ENCODE data around the gene HIP1R.

HIP1R gene

DNA sequence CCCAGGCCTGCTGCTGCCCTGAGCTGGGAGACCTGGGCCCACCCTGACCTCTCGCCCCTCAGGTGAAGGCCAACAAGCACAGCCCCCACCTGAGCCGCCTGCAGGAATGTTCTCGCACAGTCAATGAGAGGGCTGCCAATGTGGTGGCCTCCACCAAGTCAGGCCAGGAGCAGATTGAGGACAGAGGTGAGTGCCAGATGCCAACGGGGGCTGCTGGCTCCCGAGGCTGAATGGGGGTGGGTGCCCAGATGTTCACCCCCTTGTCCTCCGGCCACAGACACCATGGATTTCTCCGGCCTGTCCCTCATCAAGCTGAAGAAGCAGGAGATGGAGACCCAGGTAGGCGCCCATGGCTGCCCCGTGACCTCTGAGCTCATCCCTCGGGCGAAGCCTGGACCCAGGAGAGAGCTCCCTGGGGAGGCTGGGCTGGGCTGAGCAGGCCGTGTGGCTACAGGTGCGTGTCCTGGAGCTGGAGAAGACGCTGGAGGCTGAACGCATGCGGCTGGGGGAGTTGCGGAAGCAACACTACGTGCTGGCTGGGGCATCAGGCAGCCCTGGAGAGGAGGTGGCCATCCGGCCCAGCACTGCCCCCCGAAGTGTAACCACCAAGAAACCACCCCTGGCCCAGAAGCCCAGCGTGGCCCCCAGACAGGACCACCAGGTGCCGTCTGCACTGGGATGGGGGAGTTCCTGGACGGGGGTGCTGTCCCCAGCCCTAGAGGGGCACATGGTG lies 25.8 kb downstream of the HIP1R start:
- DNase-seq = no peak

DNA sequence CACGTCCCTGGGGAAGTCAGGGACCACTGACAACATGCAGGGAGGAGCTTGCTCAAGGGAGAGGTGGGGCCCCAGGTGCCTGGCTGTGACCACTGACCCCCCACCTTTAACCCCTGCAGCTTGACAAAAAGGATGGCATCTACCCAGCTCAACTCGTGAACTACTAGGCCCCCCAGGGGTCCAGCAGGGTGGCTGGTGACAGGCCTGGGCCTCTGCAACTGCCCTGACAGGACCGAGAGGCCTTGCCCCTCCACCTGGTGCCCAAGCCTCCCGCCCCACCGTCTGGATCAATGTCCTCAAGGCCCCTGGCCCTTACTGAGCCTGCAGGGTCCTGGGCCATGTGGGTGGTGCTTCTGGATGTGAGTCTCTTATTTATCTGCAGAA lies 26.3 kb downstream of the HIP1R start:
- no peak for DNase-seq

DNA sequence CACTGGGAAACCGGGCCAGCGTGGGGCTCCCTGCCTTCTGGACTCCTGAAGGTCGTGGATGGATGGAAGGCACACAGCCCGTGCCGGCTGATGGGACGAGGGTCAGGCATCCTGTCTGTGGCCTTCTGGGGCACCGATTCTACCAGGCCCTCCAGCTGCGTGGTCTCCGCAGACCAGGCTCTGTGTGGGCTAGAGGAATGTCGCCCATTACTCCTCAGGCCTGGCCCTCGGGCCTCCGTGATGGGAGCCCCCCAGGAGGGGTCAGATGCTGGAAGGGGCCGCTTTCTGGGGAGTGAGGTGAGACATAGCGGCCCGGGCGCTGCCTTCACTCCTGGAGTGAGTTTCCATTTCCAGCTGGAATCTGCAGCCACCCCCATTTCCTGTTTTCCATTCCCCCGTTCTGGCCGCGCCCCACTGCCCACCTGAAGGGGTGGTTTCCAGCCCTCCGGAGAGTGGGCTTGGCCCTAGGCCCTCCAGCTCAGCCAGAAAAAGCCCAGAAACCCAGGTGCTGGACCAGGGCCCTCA lies 26.9 kb downstream of the HIP1R start:
- no peak for DNase-seq

- DNase-seq = no peak
These were observed 27.8 kb downstream of the HIP1R start for GRCh38 chr12:122862872-122863701.

- DNase-seq = no peak
These were observed 29.6 kb downstream of the HIP1R start for GRCh38 chr12:122864894-122865253.

GRCh38 chr12:122865268-122866231 lies 30.3 kb downstream of the HIP1R start:
- no peak for DNase-seq

DNA sequence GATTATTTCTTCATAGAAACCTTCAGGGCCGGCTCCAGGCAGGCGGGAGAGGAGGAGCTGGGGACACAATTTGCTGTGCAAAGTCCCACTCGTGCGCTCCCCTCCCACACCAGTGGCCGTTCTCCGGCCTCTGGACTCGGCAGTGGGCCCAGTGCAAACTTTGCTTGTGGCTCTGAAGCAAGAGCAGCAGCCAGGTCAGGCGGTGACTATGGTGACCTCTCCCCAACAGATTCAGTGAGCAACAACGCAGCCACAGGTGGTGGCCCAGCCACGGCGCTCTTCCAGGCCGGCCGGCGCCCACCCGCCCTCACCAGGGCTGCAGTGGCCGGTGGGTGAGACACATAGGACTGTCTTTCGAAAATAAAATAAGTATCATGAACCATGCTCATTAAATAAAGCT lies 31.1 kb downstream of the HIP1R start:
- DNase-seq = no peak

DNA sequence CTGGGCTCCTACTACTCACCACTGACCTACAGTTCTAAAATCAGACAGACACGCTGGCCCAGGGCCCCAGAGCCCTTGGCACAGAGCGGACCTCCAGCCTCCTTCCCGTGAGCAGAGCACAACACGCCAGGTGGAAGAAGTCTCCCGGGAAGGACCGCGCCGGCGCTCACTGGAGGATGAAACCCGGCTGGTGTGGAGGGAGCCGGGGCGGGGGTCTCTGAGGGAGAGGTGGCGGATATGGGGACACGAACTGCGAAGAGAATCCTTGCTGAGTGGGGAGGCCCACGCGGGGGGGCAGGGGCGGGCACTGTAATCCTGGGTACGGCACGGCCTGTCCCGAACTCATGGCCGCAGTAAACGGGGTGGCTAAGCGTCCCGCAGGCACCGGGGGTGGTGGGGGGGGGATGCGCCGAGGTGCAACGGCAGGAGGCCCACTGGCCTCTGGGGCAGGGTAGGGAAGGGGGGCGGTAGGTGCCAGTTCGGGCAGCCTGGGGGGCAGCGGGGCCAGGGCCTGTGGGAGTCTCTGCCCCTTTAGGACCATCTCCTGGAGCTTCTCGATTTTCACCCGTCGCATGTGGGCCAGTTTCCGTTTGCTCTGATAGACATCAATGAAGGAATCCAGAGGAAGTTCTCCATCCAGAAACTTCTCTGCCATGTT lies 31.8 kb downstream of the HIP1R start:
- no peak for DNase-seq

DNA sequence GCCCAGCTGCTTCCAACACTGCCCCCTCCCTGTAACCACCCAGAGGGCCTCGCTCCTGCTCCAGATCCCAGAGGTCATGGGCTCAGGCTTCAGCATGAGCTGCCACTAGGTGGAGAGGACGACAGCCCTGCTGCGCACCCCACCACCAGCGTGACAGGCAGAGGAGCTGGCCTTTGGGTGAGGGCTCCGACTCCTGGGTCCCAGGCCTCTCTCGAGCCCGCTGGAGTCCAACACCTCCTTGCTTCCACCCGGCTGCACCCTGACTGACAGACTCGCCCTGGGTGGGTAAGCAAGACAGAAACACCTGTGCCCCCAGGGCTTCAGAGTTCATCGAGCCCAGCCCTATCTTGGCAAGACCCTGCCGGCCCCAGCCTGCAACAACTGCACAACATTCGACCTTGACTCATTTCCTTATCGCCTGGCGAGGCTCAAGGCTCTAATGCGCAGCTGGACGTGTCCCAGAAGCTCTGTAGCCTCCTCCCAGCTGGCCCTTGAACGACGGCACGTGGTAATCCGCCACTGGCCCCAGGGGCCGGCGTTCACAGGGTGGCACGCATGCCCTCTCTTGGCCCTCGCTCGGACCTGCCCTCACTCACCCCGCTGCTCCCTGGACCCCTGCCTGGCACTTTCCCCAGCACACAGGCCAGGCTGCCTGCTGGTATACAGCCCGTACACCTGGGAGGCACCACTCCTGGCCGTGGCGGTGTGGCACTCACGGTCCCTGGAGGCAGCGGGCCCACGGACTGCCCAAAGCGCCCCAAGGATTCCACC lies 32.6 kb downstream of the HIP1R start:
- DNase-seq = no peak

DNA sequence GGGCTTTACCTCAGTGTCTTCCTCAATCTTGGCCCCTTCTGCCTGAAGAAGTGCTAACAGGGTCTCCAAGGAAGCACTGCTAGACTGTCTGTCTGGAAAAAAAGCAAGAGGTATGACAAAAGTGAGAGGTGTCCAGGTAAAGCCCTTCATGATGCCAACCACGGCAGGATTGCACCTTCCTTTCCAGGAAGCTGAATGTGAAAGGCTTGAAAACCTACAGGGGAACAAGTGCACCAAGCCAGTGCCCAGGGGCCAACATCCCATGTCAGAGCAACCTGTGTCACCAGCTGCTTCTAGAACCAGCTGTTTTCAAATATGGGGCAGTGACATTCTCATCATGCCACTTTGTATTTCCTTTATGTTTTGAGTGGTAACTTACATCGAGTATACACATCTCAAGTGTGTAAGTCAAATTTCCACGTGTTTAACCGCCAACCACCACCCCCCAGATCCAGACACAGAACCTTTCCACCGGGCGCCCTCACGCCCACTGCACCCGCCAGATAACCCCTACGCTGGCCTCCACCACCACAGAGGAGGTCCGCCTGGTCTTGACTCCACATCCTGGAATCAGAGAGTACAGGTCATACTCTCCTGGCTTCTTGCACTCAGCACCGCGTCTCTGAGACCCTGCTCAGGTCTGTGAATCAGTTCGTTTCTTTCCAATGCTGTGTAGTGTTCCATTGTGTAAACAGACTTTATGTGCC lies 33.4 kb downstream of the HIP1R start:
- no peak for DNase-seq

DNA sequence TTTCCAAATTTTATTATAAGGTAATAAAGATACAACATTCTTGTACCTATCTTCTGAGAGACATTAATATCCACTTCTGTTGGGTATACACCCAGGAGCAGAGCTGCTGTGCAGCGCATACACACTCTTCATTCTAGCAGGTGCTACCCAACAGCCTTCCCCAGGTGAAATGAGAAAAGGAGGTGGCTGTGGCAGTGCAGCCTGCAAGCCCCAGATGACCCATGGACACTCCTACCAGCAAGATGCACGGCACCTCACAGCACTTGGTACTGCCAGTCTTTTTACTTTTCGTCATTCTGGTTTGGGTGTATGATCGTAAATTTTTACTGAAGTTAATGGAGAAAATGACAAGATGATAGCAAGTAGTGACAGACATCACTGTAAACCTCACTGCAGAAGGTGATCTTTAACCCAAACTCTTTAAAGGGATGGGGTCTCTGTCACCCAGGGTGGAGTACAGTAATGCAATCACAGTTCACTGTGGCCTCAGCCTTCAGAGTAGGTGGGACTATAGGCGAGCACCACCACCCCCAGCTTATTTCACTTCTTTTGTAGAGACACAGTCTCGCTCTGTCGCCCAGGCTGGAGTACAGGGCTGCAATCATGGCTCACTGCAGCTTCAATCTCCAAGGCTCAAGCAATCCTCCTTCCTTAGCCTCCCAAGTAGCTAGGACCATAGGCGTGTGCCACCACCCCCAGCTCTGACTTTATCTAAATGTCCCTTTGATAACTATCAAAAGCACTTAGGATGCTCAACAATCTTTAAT lies 34.1 kb downstream of the HIP1R start:
- no peak for DNase-seq

GRCh38 chr12:122870163-122870842 lies 35.0 kb downstream of the HIP1R start:
- DNase-seq = no peak

GRCh38 chr12:122870867-122871664 lies 35.8 kb downstream of the HIP1R start:
- no peak for DNase-seq

GRCh38 chr12:122871851-122872780 lies 36.9 kb downstream of the HIP1R start:
- peak; percentile 80 for DNase-seq

DNA sequence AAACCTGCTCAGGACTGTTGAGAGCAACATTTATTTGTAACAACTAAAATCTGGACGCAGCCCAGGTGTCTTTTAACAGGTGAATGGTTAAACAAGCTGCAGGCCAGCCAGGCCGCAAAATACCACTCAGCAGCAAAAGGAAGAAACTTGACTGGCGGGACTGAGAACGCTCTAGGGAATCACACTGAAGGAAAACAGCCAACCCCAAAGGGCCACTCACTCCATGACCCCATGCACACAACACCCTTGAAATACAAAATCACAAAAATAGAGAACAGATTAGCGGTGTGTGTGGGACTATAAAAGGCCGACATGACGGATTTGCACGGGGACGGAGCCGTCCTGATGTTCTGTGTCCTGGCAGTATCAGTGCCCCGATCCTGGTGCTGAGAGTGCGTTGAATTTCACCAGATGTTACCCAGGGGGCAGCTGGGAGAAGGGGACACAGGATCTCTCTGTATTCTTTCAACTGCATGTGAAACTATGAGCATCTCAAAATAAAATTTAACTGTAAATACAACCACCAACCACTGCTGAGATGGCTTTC lies 37.6 kb downstream of the HIP1R start:
- DNase-seq = no peak

- no peak for DNase-seq
These were observed 38.3 kb downstream of the HIP1R start for GRCh38 chr12:122873540-122873939.

DNA sequence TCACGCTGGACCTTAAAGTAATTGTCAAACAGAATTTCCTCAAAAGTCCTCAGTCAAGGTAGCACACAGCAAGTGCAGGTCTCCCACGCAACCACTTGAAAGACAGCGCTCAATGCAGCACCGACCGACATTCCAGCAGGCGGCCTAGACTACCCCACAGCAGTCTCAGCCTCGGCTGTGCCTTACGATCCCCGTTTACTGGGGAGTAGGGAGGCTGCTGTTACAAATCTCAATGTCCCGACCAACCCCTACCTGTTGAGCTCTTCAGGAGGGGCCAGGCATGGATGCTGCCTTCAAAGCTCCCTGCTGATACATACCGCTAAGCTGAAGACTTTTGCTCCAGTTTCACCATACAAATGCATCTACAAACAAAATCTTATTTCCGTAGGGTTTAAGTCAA lies 38.8 kb downstream of the HIP1R start:
- DNase-seq = peak; percentile 76

Data from activated CD8-positive, alpha-beta memory T cell treated with anti-CD3 and anti-CD28 coated beads for 24 hours (primary cell).